H1 (cell line): ENCODE measurements around the gene URM1. TPM values are rescaled to one million over a fixed set of nuclear protein-coding genes. Genes with fewer than 3 reads are reported as not detected.

Source experiments
- CHD7 ChIP-seq: fragments of 300-600 bp; sonication (generic); IDR thresholded peaks from 2 replicates; pipeline ENCODE4 v1.7.1; 2012; ENCODE audit warnings: low read length, moderate library complexity, mild to moderate bottlenecking, inconsistent platforms; ENCODE audit not compliant: insufficient replicate concordance
- CTCF ChIP-seq, 3 experiments: IDR thresholded peaks; 1 replicate in 2 of 3; 2 replicates in 1 of 3; pipeline versions ENCODE4 v1.5.1 to v1.6.1; 2011; ENCODE audit warnings: low read length in 3 of 3, mild to moderate bottlenecking in 3 of 3, inconsistent platforms in 2 of 3, low read depth in 1 of 3, moderate library complexity in 1 of 3; ENCODE audit not compliant: insufficient read depth in 1 of 3; ENCODE audit errors: control extremely low read depth in 1 of 3
- E2F6 ChIP-seq: IDR thresholded peaks from 2 replicates; pipeline ENCODE4 v1.6.1; 2012; ENCODE audit warnings: inconsistent platforms
- EGR1 ChIP-seq: IDR thresholded peaks from 2 replicates; pipeline ENCODE4 v1.6.1; 2011; ENCODE audit warnings: low read depth, low read length, borderline replicate concordance
- SAP30 ChIP-seq: fragments of 300-600 bp; sonication (generic); IDR thresholded peaks from 2 replicates; pipeline ENCODE4 v1.7.1; 2012; ENCODE audit warnings: low read length, moderate library complexity, mild to moderate bottlenecking, inconsistent platforms; ENCODE audit not compliant: insufficient read depth, insufficient replicate concordance
- SP4 ChIP-seq: IDR thresholded peaks from 2 replicates; pipeline ENCODE4 v1.6.1; 2012; ENCODE audit warnings: low read length, inconsistent platforms
- SUZ12 ChIP-seq: fragments of 200-600 bp; sonication (generic); IDR thresholded peaks from 2 replicates; pipeline ENCODE4 v1.6.1; 2012; ENCODE audit warnings: mild to moderate bottlenecking, inconsistent platforms, low read length, moderate library complexity, mixed read lengths
- polyA plus RNA-seq, 7 experiments: library from polyadenylated mRNA; depleted of rRNA in 3 of 7; stranded (reverse) in 5 of 7; unstranded in 2 of 7; fragments of >200 nt in 5 of 7; fragments of 200-250 nt in 2 of 7; gene quantifications; 1 replicate in 5 of 7; 2 replicates in 1 of 7; 4 replicates in 1 of 7; pipeline versions ENCODE4 v1.2.1 to v1.2.3, GENCODE V29; 2011 to 2013; ENCODE audit warnings: missing spikeins in 2 of 7, mixed read lengths in 2 of 7
- total RNA-seq: library from RNA; stranded (reverse); fragmentation: NEBNext Ultra II Directional; extraction: Animal tissue kit (Norgen Biotek cat#: 25700); gene quantifications from 2 replicates; pipeline ENCODE4 v1.2.1, GENCODE V29; 2021

The URM1 gene
- total and polyA plus RNA-seq, 2 of the 8 experiments (the other 6 are each of a cell fraction or from before 2014, with no cell fraction given) = 58.3 to 62.3 TPM

DNA sequence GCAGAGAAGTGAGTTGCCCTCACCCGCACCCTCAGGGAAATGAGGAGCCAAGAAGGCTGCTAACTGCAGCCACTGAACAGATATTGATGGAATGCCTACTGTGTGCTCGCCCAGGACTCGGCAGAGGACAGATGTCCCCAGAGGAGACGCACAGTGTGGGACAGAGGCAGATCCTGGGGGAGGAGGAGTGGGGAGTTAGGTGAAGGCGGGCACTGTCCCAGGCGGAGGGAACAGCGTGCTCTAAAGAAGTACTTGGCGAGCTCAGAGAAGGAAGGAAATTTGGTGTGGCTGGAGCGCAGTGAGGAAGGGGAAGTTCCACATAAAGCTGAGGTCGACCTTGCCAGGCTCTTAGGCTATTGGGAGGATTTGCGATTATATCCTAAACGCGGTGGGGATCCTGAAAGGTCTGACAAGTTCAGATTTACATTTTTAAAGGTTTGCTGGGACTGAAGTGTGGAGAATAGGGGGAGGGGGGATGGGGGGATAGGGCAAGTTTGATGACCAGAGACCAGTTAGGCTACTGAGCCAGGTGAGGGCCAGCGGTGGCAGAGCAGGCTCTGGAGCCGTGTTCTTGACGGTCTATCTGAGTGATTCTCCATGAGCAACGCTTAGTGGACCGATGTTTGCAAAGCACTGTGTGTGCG lies 25.9 kb downstream of the URM1 start (continued):
- TF ChIP-seq CHD7 (no peak), SAP30 (no peak), CTCF (IDR thresholded peaks at IDR 0.05; ENCODE audit: control extremely low read depth in 1 of 3, insufficient read depth in 1 of 3, low read depth in 1 of 3, low read length in 3 of 3) (no peak), SP4 (no peak), EGR1 (peak; percentile 46), E2F6 (no peak), SUZ12 (0 out of 2 replicates have a peak, but pooled peaks have one; percentile 19)
